AML-193 (cell line): ENCODE measurements around the gene HCST.
"Not testable (repeated sequence)": the region's sequence is repeated elsewhere in the genome, so short reads cannot be mapped to it uniquely, and the experiment has no call there.

Source experiments
- DNase-seq, 2 experiments: peaks; one replicate each; lab custom pipeline; 2025; lab: John Stamatoyannopoulos, UW

HCST gene, protein sequence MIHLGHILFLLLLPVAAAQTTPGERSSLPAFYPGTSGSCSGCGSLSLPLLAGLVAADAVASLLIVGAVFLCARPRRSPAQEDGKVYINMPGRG

DNA sequence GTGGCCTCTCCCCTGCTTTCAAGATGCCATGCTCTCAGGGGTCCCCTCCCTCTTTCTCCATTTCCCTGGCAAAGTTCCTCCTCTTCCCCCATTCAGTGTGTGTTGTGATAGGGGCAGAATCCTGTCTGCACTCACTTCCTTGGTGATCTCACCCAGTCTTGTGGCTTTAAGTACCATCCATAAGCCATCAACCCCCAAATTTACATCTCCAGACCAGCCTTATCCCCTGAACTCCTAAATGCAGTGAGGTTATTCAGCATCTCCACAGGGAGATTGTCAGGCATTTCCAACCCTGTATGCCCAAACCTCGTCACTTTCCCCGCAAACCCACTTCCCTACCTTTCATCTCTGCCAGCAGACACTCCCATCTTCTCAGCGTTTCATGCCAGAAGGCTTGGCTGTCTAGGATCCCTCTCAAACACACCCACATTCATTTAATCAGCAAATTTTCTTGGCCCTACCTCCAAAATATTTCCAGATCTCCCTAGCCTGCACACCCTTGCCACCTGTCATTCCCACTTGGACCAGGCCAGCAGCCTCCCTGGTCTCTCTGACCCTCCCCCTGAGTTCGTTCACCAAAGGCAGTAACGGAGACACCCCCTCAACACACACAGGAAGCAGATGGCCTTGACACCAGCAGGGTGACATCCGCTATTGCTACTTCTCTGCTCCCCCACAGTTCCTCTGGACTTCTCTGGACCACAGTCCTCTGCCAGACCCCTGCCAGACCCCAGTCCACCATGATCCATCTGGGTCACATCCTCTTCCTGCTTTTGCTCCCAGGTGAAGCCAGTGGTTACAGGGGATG lies at the start of gene HCST:
HCST (plus strand) TSS at position 676 of the 808 bp plus-strand sequence; CDS start at position 741, 65 bp downstream.
- peak; percentile 77 to 83 for DNase-seq

DNA sequence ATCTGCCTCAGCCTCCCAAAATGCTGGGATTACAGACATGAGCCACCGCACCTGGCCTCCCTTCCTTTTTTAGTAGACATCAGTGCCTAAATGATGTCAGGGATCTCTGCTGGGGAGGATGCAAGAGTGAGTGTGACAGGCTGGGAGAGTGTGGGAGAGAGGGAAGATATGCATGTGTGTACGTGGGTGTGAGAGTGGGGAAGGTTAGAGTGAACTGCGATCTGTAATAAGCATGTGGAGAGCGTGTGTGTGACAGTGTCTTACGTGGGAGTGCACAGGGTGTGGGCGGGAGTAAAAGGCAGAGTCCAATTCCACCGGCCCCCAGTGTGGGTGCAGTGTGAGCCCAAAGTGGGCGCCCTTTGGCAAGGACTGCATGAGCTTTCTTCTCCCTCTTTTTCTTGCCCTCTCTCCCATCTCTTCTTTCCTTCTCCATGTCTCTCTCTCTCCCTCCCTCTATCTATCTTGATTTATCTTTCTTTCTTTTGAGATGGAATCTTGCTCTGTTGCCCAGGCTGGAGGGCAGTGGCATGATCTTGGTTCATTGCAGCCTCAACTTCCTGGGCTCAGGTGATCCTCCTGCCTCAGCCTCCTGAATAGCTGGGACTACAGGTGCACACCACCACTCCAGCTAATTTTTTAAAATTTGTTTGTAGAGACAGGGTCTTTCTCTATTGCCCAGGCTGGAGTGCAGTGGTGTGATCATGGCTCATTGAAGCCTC lies 49.1 kb upstream of the HCST start:
- DNase-seq = no peak

DNA sequence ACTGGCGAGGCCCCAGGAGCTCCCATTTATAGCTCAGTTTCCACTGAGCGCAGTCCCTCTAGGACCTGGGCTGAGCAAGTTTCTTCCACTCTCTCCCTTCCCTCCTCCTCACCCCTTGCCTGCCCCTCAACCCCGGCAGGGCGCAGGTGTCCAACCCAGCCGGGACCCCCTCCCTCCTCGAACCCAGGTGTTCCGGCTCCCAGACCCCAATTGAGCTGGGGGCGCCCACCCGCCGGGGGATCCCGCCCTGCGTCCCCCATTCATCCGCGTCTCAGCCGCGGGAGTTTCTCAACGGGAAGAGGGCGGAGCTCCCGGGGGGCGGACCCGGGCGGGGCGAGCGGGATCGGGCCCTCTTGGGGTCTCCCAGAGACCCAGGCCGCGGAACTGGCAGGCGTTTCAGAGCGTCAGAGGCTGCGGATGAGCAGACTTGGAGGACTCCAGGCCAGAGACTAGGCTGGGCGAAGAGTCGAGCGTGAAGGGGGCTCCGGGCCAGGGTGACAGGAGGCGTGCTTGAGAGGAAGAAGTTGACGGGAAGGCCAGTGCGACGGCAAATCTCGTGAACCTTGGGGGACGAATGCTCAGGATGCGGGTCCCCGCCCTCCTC lies 45.7 kb upstream of the HCST start, which contains the start of gene KIRREL2:
KIRREL2 (plus strand) TSS at position 366 of the 604 bp plus-strand sequence; CDS start at position 575, 209 bp downstream.
- DNase-seq = peak; percentile 10 to 18

DNA sequence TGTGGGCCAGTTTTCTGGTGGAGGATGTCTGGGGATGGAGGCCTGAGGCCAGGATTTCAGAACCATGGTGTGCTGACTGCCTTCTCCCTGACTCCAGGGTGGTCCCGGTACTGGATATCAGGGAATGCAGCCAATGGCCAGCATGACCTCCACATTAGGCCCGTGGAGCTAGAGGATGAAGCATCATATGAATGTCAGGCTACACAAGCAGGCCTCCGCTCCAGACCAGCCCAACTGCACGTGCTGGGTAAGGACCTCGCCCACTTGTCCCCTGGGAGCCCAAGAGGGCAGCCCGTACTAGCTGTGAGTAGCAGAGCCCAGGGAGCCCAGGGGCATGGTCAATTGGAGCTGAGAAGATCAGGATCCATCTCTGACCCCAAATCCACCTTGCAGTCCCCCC lies 44.0 kb upstream of the HCST start:
- no peak for DNase-seq

DNA sequence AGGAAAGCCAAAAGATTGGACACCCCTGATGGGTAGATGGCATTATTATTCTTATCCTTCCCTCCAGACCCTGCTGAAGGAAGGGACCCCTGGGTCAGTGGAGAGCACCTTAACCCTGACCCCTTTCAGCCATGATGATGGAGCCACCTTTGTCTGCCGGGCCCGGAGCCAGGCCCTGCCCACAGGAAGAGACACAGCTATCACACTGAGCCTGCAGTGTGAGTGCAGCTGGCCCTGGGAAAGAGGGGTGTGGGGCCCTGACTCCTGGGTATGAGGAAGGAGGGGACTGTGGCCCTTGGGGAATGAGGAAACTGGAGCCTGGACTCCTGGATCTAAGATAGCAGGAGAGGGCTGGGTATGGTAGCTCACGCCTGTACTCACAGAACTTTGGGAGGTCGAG lies 42.9 kb upstream of the HCST start:
- DNase-seq = no peak

DNA sequence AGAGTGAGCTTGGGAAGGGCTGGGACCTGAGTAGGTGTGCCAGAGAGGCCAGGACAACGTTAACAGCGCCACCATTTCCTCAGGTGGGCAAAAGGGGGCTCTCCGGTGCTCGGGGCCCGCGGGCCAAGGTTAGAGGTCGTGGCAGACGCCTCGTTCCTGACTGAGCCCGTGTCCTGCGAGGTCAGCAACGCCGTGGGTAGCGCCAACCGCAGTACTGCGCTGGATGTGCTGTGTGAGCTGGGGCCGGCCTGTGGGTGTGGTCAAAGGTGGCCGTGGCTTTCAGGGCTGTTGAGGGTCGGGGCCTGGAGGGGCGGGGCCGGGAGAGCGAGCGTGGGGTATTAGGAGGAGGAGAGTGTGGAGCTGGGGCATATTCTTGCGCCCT lies 41.9 kb upstream of the HCST start:
- DNase-seq = no peak

DNA sequence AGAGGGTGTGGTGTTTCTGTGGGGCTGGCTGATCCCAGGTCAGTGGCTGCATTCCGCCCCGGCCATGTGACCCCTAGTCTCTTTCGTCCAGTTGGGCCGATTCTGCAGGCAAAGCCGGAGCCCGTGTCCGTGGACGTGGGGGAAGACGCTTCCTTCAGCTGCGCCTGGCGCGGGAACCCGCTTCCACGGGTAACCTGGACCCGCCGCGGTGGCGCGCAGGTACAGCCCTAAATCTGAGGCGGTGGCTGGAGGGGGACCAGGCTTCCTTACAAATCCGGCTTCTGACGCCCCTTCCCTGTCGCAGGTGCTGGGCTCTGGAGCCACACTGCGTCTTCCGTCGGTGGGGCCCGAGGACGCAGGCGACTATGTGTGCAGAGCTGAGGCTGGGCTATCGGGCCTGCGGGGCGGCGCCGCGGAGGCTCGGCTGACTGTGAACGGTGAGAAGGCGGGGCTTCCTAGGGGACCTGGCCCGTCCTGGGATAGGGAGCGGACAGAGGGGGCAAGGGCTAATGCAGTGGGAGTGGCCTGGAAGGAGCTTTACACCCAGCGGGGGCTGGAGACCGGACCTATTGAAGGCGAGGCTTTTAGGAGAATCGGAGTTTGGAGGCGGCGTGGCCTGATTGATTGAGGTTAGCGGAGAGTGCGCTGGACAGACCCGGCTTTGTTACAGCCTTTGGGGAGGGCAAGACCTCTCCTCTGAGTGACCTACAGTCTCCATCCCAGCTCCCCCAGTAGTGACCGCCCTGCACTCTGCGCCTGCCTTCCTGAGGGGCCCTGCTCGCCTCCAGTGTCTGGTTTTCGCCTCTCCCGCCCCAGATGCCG lies 41.3 kb upstream of the HCST start:
- DNase-seq = no peak

DNA sequence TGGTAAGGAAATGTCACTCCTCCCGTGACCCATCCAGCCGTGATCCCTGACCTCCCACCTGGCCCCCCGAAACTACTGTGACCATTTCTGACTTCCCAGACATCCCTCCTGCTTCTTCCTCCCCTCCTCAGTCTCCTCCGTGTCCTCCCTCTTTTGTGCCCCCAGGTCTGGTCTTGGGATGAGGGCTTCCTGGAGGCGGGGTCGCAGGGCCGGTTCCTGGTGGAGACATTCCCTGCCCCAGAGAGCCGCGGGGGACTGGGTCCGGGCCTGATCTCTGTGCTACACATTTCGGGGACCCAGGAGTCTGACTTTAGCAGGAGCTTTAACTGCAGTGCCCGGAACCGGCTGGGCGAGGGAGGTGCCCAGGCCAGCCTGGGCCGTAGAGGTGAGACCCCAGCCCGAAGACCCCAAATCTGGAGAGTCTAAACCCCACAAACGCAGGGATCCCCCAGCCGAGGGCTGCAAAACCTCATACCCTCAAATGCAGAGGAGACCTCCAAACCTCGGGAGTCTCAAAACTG lies 40.6 kb upstream of the HCST start:
- DNase-seq = no peak

DNA sequence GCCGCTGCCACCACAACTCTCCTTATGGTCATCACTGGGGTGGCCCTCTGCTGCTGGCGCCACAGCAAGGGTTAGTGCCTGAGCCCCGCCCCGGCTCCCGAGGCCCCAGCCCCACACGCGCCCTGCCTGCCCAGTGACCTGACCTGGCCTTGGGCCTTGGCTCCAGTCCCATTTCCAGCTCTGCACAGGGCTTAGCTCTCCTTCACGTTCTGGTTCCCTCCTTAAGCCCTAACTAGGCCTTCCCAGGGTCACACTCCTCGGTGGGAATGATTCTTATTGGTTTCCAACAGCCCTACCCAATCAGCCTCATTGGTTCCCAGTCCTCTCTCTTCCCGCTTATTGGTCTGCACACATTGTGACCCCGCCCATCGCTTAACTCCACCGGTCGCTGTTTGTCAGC lies 39.8 kb upstream of the HCST start:
- DNase-seq = no peak

DNA sequence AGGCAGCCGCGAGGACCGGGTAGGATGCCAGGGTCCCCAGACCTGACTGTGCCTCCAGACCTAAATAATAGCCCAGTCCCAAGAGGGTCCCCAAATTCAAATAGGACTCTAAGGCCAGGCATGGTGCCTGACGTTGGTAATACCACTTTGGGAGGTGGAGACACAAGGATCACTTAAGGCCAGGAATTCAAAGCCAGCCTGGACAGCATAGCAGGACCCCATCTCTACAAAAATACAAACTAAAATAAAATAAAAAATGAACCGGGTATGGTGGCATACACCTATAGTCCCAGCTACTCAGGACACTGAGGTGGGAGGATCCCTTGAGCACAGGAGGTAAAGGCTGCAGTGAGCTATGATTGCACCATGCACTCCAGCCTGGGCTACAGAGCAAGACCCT lies 39.3 kb upstream of the HCST start:
- DNase-seq = no peak

DNA sequence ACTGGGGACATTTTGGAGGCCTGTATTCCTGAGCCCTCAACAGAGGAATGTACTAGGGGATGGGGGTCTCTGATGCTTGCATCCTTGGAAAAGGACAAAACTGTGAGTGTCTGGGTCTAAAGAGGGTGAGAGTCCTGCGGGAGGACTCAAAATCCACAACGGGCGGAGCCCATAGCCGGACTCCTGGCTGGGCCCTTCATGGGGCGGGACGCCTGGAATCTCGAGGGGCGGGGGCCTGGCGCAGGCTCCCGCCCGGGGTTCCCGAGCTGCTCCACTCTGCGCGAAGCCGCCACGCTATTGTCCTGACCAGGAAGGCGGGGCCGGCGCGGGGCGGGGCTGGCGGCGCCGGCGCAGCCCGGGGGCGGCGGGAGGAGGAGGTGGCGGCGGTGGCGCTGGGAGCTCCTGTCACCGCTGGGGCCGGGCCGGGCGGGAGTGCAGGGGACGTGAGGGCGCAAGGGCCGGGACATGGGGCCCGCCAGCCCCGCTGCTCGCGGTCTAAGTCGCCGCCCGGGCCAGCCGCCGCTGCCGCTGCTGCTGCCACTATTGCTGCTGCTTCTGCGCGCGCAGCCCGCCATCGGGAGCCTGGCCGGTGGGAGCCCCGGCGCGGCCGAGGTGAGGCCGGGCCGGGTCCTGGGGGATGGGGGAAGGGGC lies 34.0 kb upstream of the HCST start, which contains the start of gene APLP1:
APLP1 (plus strand) TSS at position 403 of the 651 bp plus-strand sequence; CDS start at position 466, 63 bp downstream.
- no peak for DNase-seq

DNA sequence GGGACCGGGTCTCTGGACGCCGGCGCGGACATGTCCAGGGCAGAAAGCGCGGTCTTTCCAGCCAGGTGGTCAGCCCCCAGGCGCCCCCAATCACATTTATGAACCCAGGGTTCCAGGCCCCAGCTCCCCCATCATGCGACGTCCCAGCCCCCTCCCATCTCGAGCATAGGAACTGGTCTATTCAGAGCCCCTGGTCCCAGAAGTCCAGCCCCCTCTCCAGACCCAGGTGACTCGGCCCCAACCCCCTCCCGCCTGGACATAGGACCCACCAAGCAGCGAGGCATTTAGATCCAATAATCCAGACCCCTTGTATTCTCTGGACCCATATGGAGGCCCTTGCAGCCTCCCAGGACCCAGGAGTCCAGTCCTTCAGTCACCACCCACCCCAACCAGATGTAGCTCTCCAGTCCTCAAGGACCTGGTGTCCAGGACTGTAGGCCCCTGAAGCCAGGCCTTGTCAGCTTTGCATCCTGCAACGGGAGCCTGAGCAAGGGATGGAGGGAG lies 33.5 kb upstream of the HCST start:
- DNase-seq = no peak

DNA sequence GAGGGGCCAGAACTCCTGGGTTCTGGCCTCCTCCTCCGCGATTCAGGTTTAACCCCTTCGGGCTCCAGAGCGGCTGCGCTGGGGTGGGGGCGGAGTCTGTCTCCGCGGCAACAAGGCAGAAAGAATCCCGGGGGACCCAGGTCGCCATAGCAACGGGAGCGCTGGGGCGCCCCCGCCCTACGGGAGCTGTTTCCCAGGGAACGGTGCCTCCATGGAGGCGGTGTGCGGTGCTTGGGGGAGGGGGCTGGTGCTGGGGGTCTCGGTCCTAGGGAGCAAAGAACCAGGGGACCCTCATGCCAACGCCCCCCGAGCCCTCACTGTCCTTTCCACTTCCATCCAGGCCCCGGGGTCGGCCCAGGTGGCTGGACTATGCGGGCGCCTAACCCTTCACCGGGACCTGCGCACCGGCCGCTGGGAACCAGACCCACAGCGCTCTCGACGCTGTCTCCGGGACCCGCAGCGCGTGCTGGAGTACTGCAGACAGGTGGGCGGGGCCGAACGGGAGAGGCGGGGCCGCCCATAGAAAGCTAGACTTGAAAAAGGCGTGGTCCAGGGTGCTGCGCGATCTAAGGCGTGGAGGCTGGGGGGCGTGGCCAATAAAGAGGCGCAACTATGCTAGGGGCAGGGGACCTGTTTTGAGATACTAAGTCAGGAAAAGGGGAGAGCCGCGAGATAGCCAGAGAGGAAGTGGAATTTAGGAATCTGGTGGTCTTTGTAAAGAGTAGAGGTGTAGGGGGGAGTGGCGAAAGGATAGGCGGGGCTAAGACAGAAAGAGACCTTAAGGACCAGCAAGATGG lies 32.8 kb upstream of the HCST start:
- DNase-seq = no peak

DNA sequence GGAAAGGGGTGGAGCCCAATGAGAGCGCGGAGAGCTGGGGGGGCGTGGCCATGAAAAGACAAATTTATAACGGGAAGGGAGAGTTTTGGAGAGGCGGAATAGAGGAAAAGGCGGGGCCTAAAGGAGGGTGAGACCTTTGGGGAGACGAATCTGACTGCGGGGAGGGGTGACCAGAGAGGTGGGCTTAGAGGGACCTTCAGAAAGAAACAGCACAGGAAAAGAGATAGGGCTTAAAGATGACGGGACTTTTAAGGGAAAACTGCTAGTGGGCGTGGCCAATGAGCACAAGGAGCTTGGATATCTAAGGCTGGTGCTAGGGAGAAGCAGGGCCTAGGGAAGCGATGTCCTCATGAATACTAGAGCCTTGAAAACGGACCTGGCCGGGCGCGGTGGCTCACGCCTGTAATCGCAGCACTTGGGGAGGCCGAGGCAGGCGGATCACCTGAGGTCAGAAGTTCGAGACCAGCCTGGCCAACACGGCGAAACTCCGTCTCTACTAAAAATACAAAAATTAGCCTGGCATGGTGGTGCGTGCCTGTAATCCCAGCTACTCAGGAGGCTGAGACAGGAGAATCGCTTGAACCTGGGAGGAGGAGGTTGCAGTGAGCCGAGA lies 32.1 kb upstream of the HCST start:
- DNase-seq = not testable (repeated sequence)

DNA sequence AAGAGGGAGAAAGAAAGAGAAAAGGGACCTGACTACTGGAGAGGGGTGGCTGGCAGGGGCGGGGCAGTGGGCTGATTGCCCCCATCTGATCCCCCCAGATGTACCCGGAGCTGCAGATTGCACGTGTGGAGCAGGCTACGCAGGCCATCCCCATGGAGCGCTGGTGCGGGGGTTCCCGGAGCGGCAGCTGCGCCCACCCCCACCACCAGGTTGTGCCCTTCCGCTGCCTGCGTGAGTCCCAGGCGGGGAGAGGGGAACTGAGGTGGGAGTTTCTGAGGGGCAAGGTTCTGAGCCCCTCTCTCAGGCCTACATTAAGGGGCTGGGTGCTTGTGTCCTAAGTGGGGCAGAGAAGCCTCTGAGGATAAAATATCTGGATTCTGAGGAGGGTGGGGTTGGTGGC lies 31.5 kb upstream of the HCST start:
- DNase-seq = no peak

DNA sequence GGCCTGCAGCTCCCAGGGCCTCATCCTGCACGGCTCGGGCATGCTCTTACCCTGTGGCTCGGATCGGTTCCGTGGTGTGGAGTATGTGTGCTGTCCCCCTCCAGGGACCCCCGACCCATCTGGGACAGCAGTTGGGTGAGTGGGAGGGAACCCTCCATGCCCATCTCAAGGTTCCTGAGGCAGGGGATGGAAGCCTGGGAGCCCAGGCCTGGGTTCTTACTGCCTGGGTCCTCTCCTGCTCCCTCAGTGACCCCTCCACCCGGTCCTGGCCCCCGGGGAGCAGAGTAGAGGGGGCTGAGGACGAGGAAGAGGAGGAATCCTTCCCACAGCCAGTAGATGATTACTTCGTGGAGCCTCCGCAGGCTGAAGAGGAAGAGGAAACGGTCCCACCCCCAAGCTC lies 30.7 kb upstream of the HCST start:
- no peak for DNase-seq

DNA sequence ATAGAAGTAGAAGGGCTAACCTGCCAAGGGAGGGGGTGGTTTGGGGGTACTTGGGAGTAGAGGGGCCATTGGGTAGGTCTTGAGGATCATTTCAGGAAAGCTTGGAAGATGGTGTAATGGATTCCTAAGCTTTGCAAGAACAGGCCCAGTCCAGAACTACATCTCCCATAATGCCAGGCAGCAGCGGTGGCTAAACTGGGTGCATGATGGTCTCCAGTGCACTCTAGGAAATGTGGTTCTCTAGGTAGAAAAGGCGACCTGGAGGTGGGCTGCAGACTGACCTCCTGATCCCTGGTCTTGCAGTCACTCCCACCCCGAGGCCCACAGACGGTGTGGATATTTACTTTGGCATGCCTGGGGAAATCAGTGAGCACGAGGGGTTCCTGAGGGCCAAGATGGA lies 30.1 kb upstream of the HCST start:
- DNase-seq = no peak

DNA sequence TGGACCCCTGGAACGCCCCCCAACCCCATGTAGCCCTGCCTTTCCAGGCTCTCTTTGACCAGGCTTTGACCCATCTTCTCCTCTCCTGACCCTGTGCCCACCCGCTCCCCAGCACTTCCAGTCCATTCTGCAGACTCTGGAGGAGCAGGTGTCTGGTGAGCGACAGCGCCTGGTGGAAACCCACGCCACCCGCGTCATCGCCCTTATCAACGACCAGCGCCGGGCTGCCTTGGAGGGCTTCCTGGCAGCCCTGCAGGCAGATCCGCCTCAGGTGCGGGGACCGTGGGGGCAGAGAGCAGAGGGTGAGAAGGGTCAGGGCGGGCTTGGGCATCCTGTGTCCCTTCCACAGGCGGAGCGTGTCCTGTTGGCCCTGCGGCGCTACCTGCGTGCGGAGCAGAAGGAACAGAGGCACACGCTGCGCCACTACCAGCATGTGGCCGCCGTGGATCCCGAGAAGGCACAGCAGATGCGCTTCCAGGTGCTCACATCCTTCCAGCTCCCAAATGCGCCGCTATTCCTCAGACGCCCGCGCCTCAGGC lies 27.9 kb upstream of the HCST start:
- no peak for DNase-seq

DNA sequence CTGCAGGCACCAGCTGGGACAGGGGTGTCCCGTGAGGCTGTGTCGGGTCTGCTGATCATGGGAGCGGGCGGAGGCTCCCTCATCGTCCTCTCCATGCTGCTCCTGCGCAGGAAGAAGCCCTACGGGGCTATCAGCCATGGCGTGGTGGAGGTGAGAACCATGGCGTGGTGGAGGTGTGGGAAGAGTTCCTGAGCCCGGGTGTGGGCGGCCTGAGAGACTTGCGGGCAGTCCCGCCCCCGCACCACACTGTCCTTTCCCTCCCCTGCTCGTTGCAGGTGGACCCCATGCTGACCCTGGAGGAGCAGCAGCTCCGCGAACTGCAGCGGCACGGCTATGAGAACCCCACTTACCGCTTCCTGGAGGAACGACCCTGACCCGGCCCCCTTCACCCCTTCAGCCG lies 23.3 kb upstream of the HCST start:
- no peak for DNase-seq
